ENCODE measurements around the gene CLDN18.

Gene CLDN18

GRCh38 chr3:138009476-138010272 is at the start of gene CLDN18:
Gene CLDN18, plus strand, starts transcription at chr3:138010165. Its CDS starts 61 bp downstream, at chr3:138010226.
- H3F3A ChIP-seq (ENCODE audit: insufficient read depth, low read length) = no peaks in the 10 kb centered on the region
- H2AFZ ChIP-seq (ENCODE audit: low read length) = no peak within 1 kb of the TSS
- no peaks in the 10 kb centered on the region for H3K36me3 ChIP-seq (replicated peaks; ENCODE audit: insufficient read depth, low read length)
- H3K4me3 ChIP-seq (ENCODE audit: low read length) = no peak within 1 kb of the TSS
- H3K4me2 ChIP-seq (ENCODE audit: low read depth, low read length) = no peak within 1 kb of the TSS
- H3K4me1 ChIP-seq (ENCODE audit: low read length) = no peaks in the 10 kb centered on the region
- no peak within 1 kb of the TSS for H3K9ac ChIP-seq (ENCODE audit: low read length)
- H3K9me2 ChIP-seq (replicated peaks; ENCODE audit: insufficient read depth, low read length) = no peaks in the 10 kb centered on the region
- no peaks in the 10 kb centered on the region for H3K9me3 ChIP-seq (replicated peaks; ENCODE audit: insufficient read depth, low read length)
- TF ChIP-seq EZH2 (optimal IDR thresholded peaks at IDR 0.05; ENCODE audit: low read depth, low read length) = no peak
- TF ChIP-seq CTCF (IDR thresholded peaks at IDR 0.05; ENCODE audit: low read length) = no peak
- TF ChIP-seq EZH2phosphoT487 (IDR thresholded peaks at IDR 0.05; ENCODE audit: low read length) = no peak
- no peaks in the 10 kb centered on the region for H3K79me2 ChIP-seq (ENCODE audit: low read length)
- no peaks in the 10 kb centered on the region for H4K20me1 ChIP-seq (ENCODE audit: insufficient read depth, low read length)
- no peak within 1 kb of the TSS for H3K27ac ChIP-seq (ENCODE audit: low read length)
- H3K27me3 ChIP-seq (replicated peaks; ENCODE audit: insufficient read depth, low read length) = no peaks in the 10 kb centered on the region
- DNase-seq = no peak

DNA sequence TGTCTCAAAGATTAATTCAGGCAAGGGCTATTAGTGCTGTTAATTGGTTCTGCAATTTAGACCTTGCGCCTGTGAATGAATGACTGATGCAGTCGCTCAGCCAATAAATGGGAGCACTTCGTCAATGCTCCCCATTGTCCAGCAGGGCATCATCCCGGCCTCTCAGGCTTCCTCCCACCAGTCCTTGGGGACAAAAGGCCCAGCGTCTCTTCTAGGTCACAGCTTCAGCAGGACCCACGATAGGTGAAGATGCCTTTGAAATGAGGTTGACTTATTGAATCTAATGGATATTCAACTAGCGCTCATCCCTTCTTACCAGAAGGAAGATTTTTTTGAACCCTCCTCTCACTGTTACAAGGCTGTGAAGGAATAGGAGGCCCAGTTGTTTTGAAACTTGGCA is 47.7 kb upstream of the CLDN18 start:
- Histone ChIP-seq H3K4me1 (ENCODE audit: low read length) (no peaks in the 10 kb centered on the region), H3F3A (ENCODE audit: insufficient read depth, low read length) (no peaks in the 10 kb centered on the region), H3K27me3 (replicated peaks; ENCODE audit: insufficient read depth, low read length) (no peaks in the 10 kb centered on the region), H3K4me2 (ENCODE audit: low read depth, low read length) (no peak overlapping the region), H3K9ac (ENCODE audit: low read length) (no peak overlapping the region), H3K79me2 (ENCODE audit: low read length) (no peaks in the 10 kb centered on the region), H3K9me2 (replicated peaks; ENCODE audit: insufficient read depth, low read length) (no peaks in the 10 kb centered on the region), H3K9me3 (replicated peaks; ENCODE audit: insufficient read depth, low read length) (no peaks in the 10 kb centered on the region), H3K27ac (ENCODE audit: low read length) (no peak overlapping the region), H4K20me1 (ENCODE audit: insufficient read depth, low read length) (no peaks in the 10 kb centered on the region), H2AFZ (ENCODE audit: low read length) (no peak overlapping the region), H3K36me3 (replicated peaks; ENCODE audit: insufficient read depth, low read length) (no peaks in the 10 kb centered on the region), H3K4me3 (ENCODE audit: low read length) (no peak overlapping the region)
- no peak for DNase-seq
- TF ChIP-seq EZH2 (optimal IDR thresholded peaks at IDR 0.05; ENCODE audit: low read depth, low read length) (no peak), EZH2phosphoT487 (IDR thresholded peaks at IDR 0.05; ENCODE audit: low read length) (no peak), CTCF (IDR thresholded peaks at IDR 0.05; ENCODE audit: low read length) (no peak)

GRCh38 chr3:137963463-137963862 is 46.5 kb upstream of the CLDN18 start:
- no peak for DNase-seq
- Histone ChIP-seq H2AFZ (ENCODE audit: low read length) (no peak overlapping the region), H3K9me2 (replicated peaks; ENCODE audit: insufficient read depth, low read length) (no peaks in the 10 kb centered on the region), H4K20me1 (ENCODE audit: insufficient read depth, low read length) (no peaks in the 10 kb centered on the region), H3K4me3 (ENCODE audit: low read length) (no peak overlapping the region), H3K27ac (ENCODE audit: low read length) (no peak overlapping the region), H3K9me3 (replicated peaks; ENCODE audit: insufficient read depth, low read length) (no peaks in the 10 kb centered on the region), H3K79me2 (ENCODE audit: low read length) (no peaks in the 10 kb centered on the region), H3F3A (ENCODE audit: insufficient read depth, low read length) (no peaks in the 10 kb centered on the region), H3K36me3 (replicated peaks; ENCODE audit: insufficient read depth, low read length) (no peaks in the 10 kb centered on the region), H3K4me1 (ENCODE audit: low read length) (no peaks in the 10 kb centered on the region), H3K4me2 (ENCODE audit: low read depth, low read length) (no peak overlapping the region), H3K27me3 (replicated peaks; ENCODE audit: insufficient read depth, low read length) (no peaks in the 10 kb centered on the region), H3K9ac (ENCODE audit: low read length) (no peak overlapping the region)
- TF ChIP-seq CTCF (IDR thresholded peaks at IDR 0.05; ENCODE audit: low read length) = no peak
- no peak for TF ChIP-seq EZH2phosphoT487 (IDR thresholded peaks at IDR 0.05; ENCODE audit: low read length)
- no peak for TF ChIP-seq EZH2 (optimal IDR thresholded peaks at IDR 0.05; ENCODE audit: low read depth, low read length)

Data from MM.1S (cell line).